GM18499 (cell line): ENCODE data around the gene SCG5.

ENCODE experiments used
- ATAC-seq: cut with Tn5 transposase; IDR thresholded peaks from one replicate; pipeline ENCODE4 v1.9.1; 2021; ENCODE audit warnings: moderate number of reproducible peaks; ENCODE audit not compliant: insufficient read depth, unreplicated experiment

The SCG5 gene

GRCh38 chr15:32688151-32688639, 46.7 kb downstream of the SCG5 start:
- no peak for ATAC-seq

- ATAC-seq, result no peak
These were observed 49.6 kb downstream of the SCG5 start for GRCh38 chr15:32690941-32691688.

GRCh38 chr15:32691689-32692038, 50.2 kb downstream of the SCG5 start:
- no peak for ATAC-seq

- no peak for ATAC-seq
These were observed 50.8 kb downstream of the SCG5 start for GRCh38 chr15:32692286-32692685.

- no peak for ATAC-seq
These were observed 52.9 kb downstream of the SCG5 start for GRCh38 chr15:32694222-32694983.

- no peak for ATAC-seq
These were observed 57.4 kb downstream of the SCG5 start for GRCh38 chr15:32698773-32699390.

GRCh38 chr15:32700501-32701150, 59.1 kb downstream of the SCG5 start:
- no peak for ATAC-seq

- ATAC-seq, result no peak
These were observed 60.4 kb downstream of the SCG5 start for GRCh38 chr15:32701863-32702262.

- ATAC-seq, result no peak
These were observed 63.0 kb downstream of the SCG5 start for GRCh38 chr15:32704395-32704981.

GRCh38 chr15:32705446-32705845, 63.9 kb downstream of the SCG5 start:
- ATAC-seq, result no peak

GRCh38 chr15:32706704-32707103, 65.2 kb downstream of the SCG5 start:
- no peak for ATAC-seq

- no peak for ATAC-seq
These were observed 65.9 kb downstream of the SCG5 start for GRCh38 chr15:32707436-32707835.

GRCh38 chr15:32709295-32710033, 68.0 kb downstream of the SCG5 start:
- ATAC-seq, result no peak

GRCh38 chr15:32715276-32715675, 73.8 kb downstream of the SCG5 start:
- ATAC-seq, result no peak

GRCh38 chr15:32716216-32716914, 74.9 kb downstream of the SCG5 start:
- ATAC-seq, result no peak

- no peak for ATAC-seq
These were observed 75.5 kb downstream of the SCG5 start for GRCh38 chr15:32716915-32717425.

- ATAC-seq, result no peak
These were observed 76.1 kb downstream of the SCG5 start, which contains the start of gene GREM1 for GRCh38 chr15:32717426-32718226. Gene GREM1 (plus strand): TSS chr15:32718004. CDS start chr15:32730691, 12,687 bp downstream.

- ATAC-seq, result no peak
These were observed 76.8 kb downstream of the SCG5 start for GRCh38 chr15:32718227-32718820.
